ENCODE measurements around the gene SLCO1C1. TPM values are rescaled to one million over a fixed set of nuclear protein-coding genes. Genes with fewer than 3 reads are reported as not detected.
A peak's percentile ranks its signal among the peaks of the same experiment; 100 is the strongest.

Gene SLCO1C1
- total and polyA plus RNA-seq, 4 donors, result 0.04 to 2.2 (median 0.05) TPM; not detected in 1

GRCh38 chr12:20792971-20793370 is 97.8 kb downstream of the SLCO1C1 start:
- no peaks in the 10 kb centered on the region for H3K36me3 ChIP-seq (ENCODE audit: control insufficient read depth in 4 of 4, insufficient read depth in 4 of 4, low read length in 4 of 4)
- H3K27ac ChIP-seq (ENCODE audit: low read depth in 1 of 2, low read length in 1 of 2), result no peak overlapping the region
- H3K9me3 ChIP-seq (ENCODE audit: control insufficient read depth in 4 of 4, insufficient read depth in 3 of 4, low read length in 3 of 4), result no peaks in the 10 kb centered on the region
- no peaks in the 10 kb centered on the region for H3K4me1 ChIP-seq (ENCODE audit: control insufficient read depth in 5 of 5, insufficient read depth in 5 of 5, low read length in 5 of 5)
- H3K27me3 ChIP-seq (ENCODE audit: control insufficient read depth in 3 of 3, insufficient read depth in 3 of 3, low read length in 2 of 3), result no peaks in the 10 kb centered on the region
- H3K4me3 ChIP-seq, result no peak overlapping the region
- H3K9ac ChIP-seq (ENCODE audit: insufficient read depth in 1 of 2, low read length in 2 of 2), result no peak overlapping the region
- no peak for ATAC-seq (ENCODE audit: insufficient read depth, low FRiP score)
- WGBS, 2 donors, result 94 to 95% methylated on average over 1 of the region's 1 CpG
- no peak for DNase-seq
- no peak for TF ChIP-seq CTCF (IDR thresholded peaks at IDR 0.05; ENCODE audit: control extremely low read depth, extremely low read depth)

GRCh38 chr12:20798554-20798953 is 103.4 kb downstream of the SLCO1C1 start:
- Histone ChIP-seq H3K27me3 (ENCODE audit: control insufficient read depth in 3 of 3, insufficient read depth in 3 of 3, low read length in 2 of 3) (no peaks in the 10 kb centered on the region), H3K4me1 (ENCODE audit: control insufficient read depth in 5 of 5, insufficient read depth in 5 of 5, low read length in 5 of 5) (no peaks in the 10 kb centered on the region), H3K27ac (ENCODE audit: low read depth in 1 of 2, low read length in 1 of 2) (no peak overlapping the region), H3K9me3 (ENCODE audit: control insufficient read depth in 4 of 4, insufficient read depth in 3 of 4, low read length in 3 of 4) (no peaks in the 10 kb centered on the region), H3K4me3 (no peak overlapping the region), H3K36me3 (ENCODE audit: control insufficient read depth in 4 of 4, insufficient read depth in 4 of 4, low read length in 4 of 4) (no peaks in the 10 kb centered on the region), H3K9ac (ENCODE audit: insufficient read depth in 1 of 2, low read length in 2 of 2) (no peak overlapping the region)
- TF ChIP-seq CTCF (IDR thresholded peaks at IDR 0.05; ENCODE audit: control extremely low read depth, extremely low read depth), result no peak
- 24 to 25% methylated on average over 1 of the region's 1 CpG for WGBS, 2 donors
- DNase-seq (peak in 2 of 3 donors; percentile 21 to 24), ATAC-seq (ENCODE audit: insufficient read depth, low FRiP score) (no peak)

GRCh38 chr12:20800160-20800559 is 105.0 kb downstream of the SLCO1C1 start:
- 77 to 80% methylated on average over 1 of the region's 1 CpG for WGBS, 2 donors
- Histone ChIP-seq H3K4me3 (no peak overlapping the region), H3K27me3 (ENCODE audit: control insufficient read depth in 3 of 3, insufficient read depth in 3 of 3, low read length in 2 of 3) (no peaks in the 10 kb centered on the region), H3K27ac (ENCODE audit: low read depth in 1 of 2, low read length in 1 of 2) (no peak overlapping the region), H3K4me1 (ENCODE audit: control insufficient read depth in 5 of 5, insufficient read depth in 5 of 5, low read length in 5 of 5) (no peaks in the 10 kb centered on the region), H3K36me3 (ENCODE audit: control insufficient read depth in 4 of 4, insufficient read depth in 4 of 4, low read length in 4 of 4) (no peaks in the 10 kb centered on the region), H3K9me3 (ENCODE audit: control insufficient read depth in 4 of 4, insufficient read depth in 3 of 4, low read length in 3 of 4) (no peaks in the 10 kb centered on the region), H3K9ac (ENCODE audit: insufficient read depth in 1 of 2, low read length in 2 of 2) (no peak overlapping the region)
- TF ChIP-seq CTCF (IDR thresholded peaks at IDR 0.05; ENCODE audit: control extremely low read depth, extremely low read depth), result no peak
- no peak for DNase-seq
- no peak for ATAC-seq (ENCODE audit: insufficient read depth, low FRiP score)

- H3K27ac ChIP-seq (ENCODE audit: low read depth in 1 of 2, low read length in 1 of 2), result no peak overlapping the region
Measured at GRCh38 chr12:20801035-20801434, 105.9 kb downstream of the SLCO1C1 start.

More at GRCh38 chr12:20801035-20801434, 105.9 kb downstream of the SLCO1C1 start:
- ATAC-seq (ENCODE audit: insufficient read depth, low FRiP score), result no peak
- DNase-seq, result no peak
- H3K9me3 ChIP-seq (ENCODE audit: control insufficient read depth in 4 of 4, insufficient read depth in 3 of 4, low read length in 3 of 4), result no peaks in the 10 kb centered on the region
- H3K9ac ChIP-seq (ENCODE audit: insufficient read depth in 1 of 2, low read length in 2 of 2), result no peak overlapping the region
- TF ChIP-seq CTCF (IDR thresholded peaks at IDR 0.05; ENCODE audit: control extremely low read depth, extremely low read depth), result no peak
- no peak overlapping the region for H3K4me3 ChIP-seq
- no peaks in the 10 kb centered on the region for H3K36me3 ChIP-seq (ENCODE audit: control insufficient read depth in 4 of 4, insufficient read depth in 4 of 4, low read length in 4 of 4)
- no peaks in the 10 kb centered on the region for H3K4me1 ChIP-seq (ENCODE audit: control insufficient read depth in 5 of 5, insufficient read depth in 5 of 5, low read length in 5 of 5)
- H3K27me3 ChIP-seq (ENCODE audit: control insufficient read depth in 3 of 3, insufficient read depth in 3 of 3, low read length in 2 of 3), result no peaks in the 10 kb centered on the region
